Activated CD4-positive, alpha-beta T cell treated with anti-CD3 and anti-CD28 coated beads, Interleukin-2, Interleukin-6, amounts not matched to agents 100 ng/mL and 50 ng/mL, durations not matched to agents 16 hours and 8 hours (primary cell): ENCODE measurements around the gene SAP30.

Experiments
- DNase-seq: peaks from one replicate; pipeline ENCODE4 v3.0.0-alpha.2; 2020

Gene SAP30

DNA sequence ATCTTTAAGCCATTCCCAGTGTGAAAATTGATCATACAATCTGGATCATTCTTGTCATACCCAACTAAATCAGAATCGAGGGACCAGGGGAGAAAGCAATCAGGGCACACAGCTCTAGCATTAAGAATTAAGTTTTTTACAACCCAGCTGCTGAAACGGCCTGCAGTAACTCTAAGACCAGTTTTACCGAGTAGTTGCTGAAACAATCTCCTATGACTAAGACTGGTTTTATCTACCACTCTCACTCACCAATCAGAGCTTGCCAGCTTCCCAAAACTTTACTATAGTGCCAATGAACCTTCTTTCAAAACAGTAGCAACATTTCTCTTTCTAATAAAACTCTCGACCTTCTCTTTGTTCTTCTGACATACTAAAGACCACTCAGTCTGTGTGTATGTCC, 2.8 kb upstream of the SAP30 start:
- DNase-seq = peak; percentile 15

DNA sequence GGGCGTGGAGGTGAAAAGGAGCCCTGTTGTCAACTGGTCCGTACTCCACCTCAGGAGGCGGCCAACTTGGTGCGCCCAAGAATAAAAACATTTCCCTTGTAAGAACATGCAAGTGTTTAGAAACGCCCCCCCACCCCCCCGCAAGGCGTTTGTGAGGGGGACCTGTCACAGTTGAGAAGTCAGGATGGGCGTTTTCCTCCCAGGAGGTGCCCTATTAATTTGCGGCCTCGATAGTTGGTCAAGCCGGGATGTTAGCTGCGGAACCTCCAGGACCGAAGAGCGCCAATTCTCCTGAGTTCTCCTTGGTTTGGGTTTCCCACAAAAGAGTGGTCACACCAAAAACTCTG, 651 bp upstream of the SAP30 start:
- DNase-seq = no peak

DNA sequence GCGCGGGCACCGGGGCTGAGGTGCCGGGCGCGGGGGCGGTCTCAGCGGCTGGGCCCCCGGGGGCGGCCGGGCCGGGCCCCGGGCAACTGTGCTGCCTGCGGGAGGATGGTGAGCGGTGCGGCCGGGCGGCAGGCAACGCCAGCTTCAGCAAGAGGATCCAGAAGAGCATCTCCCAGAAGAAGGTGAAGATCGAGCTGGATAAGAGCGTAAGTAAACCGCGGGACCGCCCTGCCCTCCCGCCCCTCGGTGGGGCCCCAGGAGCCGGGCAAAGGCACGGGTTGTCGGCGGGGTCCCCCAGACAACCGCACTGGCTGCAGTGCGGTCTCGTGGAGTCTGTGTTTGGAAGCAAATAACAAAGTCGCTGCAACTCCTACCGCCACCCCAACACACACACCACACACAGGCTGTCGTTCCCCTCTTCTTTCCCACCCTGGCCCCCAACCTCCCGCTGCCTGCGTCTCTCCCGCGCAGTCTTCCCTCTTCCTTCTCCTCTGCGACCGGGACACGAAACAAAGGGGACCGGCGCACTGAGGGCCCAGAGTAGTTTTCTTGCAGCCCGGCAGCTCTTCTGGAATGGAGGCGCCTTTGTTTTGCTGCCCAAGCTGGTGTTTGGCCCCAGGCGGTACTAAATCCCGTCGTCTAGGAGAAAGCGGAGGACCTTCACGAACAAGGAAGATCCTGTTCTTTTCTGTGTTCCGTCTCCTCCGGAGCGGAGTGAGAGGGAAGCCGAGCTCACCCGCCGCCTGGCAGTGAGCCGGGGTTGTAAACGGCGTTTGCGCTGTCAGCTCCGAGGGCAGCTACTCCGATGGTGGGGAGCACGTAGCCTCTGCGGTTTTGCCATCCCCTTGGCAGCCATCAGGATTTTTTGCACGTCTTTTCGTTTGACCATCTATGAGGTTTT, 788 bp downstream of the SAP30 start:
- peak; percentile 56 for DNase-seq

DNA sequence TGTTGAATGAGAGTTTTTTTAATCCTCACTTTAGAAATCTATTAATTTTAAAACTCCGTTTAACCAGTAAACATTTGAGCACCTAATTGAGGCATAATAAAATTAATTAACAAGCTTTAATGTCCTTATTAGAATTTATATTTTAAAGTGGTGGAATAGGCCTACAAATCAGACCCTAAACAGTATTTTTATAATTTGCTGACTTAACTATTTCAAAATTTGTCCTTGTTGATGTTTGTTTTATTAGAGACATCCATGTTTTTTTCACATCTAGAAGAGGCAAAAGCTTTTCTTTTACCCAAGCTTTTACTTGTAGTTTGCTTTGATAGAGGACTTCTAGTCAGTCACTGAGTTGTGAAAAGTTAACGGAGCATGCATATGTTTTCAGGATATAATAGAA, 3.8 kb downstream of the SAP30 start:
- no peak for DNase-seq

DNA sequence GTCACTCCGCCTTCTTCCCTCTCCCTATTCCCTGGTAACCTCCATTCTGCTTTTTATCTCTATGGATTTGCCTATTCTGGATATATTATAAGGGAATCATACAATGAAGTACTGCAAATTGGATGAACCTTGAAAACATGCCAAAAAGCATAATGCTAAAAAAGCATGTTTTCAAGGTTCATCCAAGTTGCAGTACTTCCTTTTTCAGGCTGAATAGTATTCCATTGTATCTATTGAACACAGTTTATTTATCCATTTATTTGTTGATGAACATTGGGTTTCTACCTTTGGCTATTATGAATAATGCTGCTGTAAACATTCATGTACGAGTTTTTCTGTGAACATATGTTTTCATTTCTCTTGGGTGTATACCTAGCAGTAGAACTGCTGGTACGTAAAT, 9.2 kb downstream of the SAP30 start:
- DNase-seq = no peak

DNA sequence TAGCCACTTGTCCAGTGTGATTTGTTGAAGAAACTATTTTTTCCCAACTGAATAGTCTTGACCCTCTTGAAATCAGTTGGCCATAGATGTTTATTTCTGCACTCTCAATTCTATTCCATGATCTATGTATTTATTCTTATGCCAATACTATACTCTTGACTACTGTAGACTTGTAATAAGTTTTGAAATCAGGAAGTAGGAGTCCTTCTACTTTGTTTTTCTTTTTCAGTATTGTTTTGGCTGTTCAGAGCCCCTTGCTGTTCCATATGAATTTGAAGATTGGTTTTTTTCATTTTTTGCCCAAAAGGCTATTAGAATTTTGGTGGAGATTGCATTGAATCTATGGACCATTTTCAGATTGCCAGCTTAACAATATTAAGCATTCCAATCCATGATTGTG, 10.2 kb downstream of the SAP30 start:
- no peak for DNase-seq

DNA sequence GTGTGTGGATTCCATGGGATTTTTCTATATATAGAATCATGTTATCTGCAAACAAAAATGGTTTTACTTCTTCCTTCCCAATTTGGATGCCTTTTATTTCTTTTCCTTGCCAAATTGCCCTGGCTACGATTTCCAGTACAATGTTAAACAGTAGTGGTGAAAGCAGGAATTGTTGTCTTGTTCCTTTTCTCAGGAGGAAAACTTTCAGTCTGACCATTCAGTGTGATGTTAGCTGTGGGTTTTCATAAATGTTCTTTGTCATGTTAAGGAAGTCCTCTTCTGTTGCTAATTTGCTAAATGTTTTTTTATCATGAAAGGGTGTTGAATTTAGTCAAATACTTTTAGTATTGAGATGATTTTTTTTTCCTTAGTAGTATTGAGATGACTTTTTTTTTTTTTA, 10.9 kb downstream of the SAP30 start:
- no peak for DNase-seq

DNA sequence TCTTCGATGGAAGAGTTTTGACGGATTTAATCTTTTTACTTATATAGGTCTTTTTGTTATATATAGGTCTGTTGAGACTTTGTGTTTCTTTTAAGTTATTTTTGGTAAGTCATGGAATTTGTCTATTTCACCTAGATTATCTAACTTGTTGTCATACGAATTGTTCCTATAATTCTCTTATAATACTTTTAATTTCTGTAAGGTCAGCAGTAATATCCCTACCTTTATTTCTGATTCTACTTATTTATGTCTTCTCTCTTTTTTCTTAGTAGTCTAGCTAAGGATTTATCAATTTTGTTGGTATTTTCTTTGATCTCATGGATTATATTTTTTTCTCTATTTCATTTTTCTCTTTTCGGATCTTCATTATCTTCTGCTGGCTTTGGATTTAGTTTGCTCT, 11.6 kb downstream of the SAP30 start:
- DNase-seq = no peak

DNA sequence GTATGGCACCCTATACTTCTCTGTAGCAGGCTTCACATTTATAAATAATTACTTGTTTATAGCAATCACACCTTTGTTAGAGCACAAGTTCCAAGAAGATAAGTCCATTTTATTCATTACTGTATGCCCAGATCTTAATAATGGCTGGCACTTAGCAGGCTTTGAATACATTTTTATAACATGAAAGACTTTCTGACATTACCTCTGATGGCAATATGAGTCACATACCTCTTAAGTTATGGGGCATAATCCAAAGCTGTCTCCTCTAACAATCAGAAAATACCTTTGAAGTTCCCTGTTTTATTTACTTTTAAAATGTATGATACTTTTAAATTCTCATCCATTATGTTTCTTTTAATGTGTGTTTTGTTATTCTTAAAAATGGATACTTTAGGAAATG, 16.0 kb downstream of the SAP30 start:
- no peak for DNase-seq

DNA sequence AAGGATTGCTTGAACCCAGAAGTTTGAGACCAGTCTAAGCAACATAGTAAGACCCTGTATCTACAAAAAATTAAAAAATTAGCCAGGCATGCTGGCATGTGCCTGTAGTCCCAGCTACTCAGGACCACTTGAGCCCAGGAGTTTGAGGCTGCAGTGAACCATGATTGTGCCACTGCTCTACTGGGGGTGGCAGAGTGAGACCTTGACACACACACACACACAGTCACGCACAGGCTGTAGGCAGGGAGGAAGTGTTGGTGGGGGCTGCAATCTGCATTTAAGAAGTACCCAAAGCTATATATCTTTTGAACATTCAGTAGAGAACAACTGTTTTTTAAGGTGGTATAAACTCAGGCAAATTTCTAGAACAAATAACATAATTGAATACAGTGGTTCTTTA, 20.9 kb downstream of the SAP30 start:
- DNase-seq = no peak

DNA sequence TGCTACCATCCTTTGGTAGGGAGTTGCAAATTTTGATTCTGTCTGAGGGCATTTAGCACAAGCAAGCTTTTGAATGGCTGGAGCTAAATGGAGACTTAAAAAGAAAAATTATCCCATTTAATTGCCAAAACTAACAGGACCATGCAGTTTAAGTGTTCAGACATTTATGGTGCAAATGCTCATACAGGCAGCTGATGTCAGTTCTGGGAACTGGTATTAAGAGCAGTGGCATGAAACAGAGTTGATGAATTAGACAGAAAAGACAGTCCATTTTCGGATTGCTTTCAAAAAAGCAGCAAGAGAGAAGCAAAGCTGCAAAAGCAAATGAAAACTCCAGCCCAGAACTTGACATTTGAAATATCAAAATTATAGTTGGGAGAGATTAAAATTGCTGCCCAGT, 26.9 kb downstream of the SAP30 start:
- no peak for DNase-seq

DNA sequence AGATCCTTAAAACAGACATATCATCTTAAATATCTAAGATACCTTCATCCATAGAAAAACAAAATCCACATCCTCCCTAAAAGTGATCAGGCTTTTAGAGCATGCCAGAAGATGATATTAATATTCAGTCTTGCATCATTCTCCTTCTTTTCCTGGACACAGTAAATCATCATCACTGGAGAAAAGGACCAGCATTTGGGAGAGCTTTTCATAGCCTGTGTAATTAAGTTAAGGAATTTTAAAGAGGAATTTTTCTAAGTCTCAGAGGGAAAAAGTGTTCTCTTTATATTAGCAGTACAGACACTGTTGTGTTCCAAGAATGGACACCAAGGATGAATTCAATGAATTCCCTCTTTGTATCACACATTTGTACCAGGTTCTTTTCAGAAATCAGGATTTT, 27.5 kb downstream of the SAP30 start:
- DNase-seq = no peak

DNA sequence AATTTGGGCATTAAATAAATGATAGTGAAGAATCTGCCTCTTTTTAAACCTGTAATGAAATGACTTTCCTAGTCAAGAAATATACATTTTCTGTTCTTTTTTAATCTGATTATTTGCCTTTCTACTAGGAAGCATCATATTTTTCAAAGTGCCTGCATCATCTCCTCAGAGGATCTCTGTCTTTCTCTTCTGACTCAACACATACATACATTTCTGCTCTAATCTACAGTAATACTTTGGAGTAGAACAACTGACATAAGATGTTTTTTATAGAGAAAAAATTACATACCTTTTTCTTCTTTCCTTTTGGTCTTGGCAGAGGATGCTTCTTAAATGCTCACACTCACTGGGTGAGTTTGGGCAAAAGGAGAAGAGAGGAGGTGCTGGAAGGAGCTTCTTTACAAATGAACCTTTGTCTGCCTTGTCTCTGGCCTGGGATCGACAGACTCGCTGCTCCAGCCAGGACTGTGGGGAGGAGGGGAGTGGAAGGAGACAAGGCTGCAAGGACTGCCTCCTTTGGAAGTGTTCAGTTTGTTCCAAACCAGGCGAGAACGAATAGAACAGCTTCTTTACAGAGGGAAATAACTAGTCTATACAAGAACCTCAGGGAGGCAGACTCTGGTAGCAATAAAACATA, 28.1 kb downstream of the SAP30 start, which contains the start of gene SCRG1:
SCRG1 (minus strand) TSS at position 338 of the 637 bp plus-strand sequence. CDS start 7,702 bp downstream, outside the sequence.
- DNase-seq = no peak

DNA sequence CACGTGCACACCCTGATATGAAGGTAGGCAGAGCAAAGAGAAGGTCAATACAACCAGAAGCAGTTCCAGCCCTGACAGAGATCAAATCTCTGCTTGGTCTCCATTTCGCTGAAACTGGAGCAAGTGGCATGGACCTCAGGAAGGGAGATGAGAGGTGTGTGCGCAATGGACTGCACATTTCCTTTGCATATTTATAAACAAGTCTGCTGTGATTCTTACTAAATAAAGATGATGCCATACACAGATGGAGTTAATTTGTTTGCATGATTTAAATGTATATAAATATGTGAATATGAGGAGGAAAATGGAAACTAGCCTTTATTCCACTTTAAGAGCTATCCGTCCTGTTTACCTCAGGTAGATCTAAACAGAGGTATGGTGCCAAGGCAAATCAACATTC, 30.3 kb downstream of the SAP30 start:
- DNase-seq = no peak

DNA sequence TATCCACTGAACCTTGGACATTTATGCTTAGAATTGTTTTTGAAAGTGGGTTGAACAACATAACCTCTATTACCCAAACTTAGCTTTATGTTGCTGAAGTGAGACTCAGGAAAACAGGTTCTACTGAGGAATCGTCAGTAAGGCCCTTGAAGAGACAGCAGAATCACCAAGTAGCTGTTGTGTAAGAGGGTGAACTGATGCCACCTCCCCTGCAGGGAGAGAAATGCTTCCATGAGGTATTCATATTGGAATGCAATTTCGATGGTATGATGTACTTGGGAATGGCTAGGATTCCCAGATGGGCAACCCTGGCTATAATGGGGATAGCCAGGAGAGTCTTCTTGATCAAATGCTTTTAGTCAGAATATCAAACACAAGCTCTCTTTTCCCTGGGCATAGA, 32.3 kb downstream of the SAP30 start:
- no peak for DNase-seq

DNA sequence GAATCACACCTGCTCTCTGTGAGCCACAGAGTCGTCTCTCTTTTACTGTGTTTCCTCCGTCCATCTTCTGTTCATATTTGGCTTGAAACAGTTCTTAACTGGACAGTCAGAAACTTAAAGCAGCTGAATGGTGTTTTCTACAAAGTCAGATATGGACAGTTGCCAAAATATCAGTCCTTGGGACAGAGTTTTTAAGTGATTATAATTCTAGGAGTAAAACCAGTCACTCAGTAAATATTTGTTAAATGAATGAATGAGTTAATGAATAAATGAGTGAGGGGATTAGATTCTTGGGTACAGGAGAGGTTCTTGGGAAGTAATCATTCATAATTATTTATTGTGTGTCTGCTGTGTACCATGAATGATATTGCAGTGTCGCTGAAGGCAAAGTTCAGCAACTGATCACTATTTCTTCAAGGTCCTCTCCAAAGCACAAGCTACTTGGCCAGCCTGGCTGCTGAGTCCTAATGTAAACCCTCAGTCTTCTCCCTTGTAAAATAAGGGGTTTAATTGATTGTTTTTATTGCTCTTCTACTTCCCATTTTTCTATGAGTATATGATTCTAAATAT, 33.6 kb downstream of the SAP30 start:
- no peak for DNase-seq

DNA sequence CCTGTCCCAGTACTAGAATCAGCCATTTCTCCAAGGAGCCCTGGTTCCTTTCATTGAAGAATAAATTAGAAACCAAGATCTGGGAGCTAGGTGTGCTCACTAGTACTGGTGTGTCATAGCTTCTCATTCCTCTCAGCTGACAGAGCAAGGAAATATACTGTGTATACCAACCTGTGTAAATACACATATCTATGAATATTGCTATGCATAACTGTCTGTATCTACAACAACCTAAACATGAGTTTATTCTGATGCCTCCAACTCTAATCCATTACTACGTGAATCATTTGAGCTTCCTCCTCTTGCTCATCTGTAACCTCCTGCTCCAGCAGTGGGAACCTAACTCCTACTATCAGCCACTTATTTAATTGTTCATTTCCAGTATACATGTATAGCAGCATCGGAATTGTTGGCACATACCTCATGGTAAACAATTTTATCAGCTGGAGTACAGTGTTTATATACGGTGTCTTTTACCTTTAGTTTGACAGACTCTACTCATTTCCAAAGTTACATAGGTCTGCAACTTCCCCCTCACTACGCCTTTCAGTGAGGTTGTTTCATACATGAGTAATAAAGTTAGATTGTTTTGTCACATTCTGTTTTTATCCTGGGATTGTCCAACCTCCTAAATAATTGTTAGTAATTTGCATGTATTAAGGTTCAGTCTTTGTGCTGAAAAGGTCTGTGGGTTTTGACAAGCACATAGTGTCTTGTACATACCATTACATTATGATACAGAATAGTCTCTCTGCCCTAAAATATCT, 35.3 kb downstream of the SAP30 start:
- peak; percentile 17 for DNase-seq

DNA sequence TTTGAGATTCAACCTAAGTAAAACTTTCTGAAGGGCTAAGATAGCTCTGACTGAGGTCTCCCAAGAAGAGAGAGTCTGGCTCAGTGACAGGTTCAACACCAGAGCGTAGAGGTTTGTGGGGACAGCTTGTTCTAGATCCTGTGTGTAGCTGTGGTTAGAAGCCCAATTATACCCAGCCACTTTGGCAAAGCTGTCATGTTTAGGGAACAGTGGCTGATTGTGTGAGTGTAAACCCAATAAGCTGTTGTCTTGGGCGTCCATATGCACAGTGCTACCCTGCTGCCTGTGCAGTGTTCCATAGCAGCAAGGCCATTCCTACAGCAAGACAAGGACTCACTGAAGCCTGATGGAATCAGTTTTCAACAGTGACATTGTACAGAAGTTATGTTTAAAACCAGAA, 39.3 kb downstream of the SAP30 start:
- no peak for DNase-seq

DNA sequence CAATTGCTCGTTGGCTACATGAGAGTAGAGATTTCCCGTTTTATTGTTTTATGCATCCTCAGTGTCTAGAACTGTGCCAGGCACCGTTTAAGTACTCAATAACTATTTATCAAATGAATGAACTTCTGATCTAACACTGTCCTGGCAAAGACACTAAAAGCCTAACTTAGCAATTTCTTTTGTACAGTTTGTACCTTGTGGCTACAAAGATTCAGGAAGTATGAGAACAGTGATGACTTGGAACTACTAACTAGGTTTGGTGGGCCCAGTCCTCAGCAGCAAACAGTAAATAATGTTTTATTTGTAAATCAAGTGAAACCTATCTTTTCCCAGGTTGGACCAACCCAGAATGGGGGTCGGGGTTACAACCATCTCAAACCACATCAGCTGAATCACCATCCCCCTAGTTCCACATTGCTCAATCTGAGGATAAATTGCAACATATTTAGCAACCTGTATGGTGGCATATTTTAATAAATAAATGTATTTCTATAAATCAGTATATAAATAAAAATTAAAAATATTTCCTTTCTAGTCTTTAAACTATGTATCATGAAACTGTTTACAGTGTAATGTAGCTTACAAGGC, 40.4 kb downstream of the SAP30 start:
- DNase-seq = no peak

DNA sequence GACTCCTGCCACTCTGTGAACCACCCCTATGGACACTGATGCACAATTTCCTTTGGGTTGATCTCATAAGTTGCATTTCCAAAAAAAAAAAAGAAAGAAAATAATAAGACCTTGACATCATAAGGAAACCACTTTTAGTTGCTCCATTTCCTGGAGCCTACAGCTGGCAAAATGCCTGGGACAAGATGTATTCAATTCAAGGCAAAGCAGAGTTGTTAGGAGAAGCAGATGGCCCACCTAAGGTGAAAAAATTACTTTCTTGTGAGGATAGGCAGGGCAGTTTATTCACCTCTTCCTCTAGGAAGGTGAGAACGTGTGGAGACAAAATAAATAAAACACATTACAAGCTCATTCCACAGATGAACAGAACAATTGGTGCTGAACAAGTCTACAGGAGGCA, 42.3 kb downstream of the SAP30 start:
- DNase-seq = no peak

DNA sequence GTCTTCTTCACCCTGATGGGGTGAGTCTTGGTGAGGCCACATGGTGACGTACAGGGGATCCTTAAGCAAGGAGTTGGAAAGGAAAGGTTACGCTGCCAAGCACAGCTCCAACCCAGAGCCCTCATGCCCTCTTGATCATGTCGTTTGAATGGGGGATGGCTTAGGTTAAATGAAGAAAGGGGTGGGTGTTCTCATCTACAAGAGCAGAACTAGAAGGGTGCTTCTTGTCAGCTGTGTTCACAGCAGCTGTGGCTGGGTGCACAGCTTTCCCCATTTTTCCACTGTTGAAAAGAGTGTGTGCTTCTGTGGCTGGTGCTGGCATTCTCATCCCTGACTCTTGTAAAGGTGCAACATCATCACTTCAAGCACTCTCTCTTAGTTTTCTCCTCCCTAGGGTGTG, 43.7 kb downstream of the SAP30 start:
- DNase-seq = no peak

DNA sequence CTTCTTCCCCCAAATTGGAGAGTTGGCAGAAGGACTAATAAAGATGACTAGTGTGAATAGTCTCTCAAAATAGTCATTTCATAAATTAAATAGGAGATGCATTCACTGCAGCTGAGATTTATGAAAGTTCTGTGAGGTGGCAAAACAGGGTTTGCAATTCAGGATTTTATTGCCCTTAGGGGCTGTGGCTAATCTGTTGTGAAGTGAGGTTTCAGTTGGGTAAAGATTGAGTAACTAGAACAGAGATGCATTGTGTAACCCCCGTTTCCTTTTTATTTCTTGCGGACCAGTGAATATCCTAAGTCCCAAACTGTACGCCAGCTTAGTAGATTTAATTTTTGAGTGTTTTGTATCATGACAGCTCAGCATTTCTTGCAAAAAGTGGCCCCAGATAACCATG, 44.3 kb downstream of the SAP30 start:
- DNase-seq = no peak
